ACC112 (cell line): ENCODE measurements around the gene ADRM1.

Source experiments
- H2AFZ ChIP-seq: fragments of 200-600 bp; sonication (generic); one replicate; pipeline ENCODE4 v1.6.0; 2017; ENCODE audit warnings: antibody characterized with exemption, low read length; ENCODE audit not compliant: unreplicated experiment
- H3K27ac ChIP-seq: fragments of 200-600 bp; sonication (generic); 2 replicates; pipeline ENCODE4 v1.5.1; 2014; ENCODE audit warnings: low read depth, mild to moderate bottlenecking, antibody characterized with exemption, low read length, moderate library complexity
- H3K27me3 ChIP-seq: fragments of 200-600 bp; sonication (generic); 2 replicates; pipeline ENCODE4 v1.6.1; 2014; ENCODE audit warnings: mild to moderate bottlenecking, antibody characterized with exemption, low read length, moderate library complexity, mixed read lengths; ENCODE audit not compliant: insufficient read depth
- H3K36me3 ChIP-seq: fragments of 200-600 bp; sonication (generic); 2 replicates; pipeline ENCODE4 v1.6.1; 2016; ENCODE audit warnings: mild to moderate bottlenecking, antibody characterized with exemption, low read length, moderate library complexity, mixed read lengths; ENCODE audit not compliant: insufficient read depth
- H3K4me1 ChIP-seq: fragments of 200-600 bp; sonication (generic); one replicate; pipeline ENCODE4 v1.6.1; 2016; ENCODE audit warnings: low read length, mixed read lengths; ENCODE audit not compliant: insufficient read depth, unreplicated experiment, control insufficient read depth
- H3K4me3 ChIP-seq: fragments of 200-600 bp; sonication (generic); 2 replicates; pipeline ENCODE4 v1.5.1; 2014; ENCODE audit warnings: mild to moderate bottlenecking, low read depth, low read length
- H3K79me2 ChIP-seq: fragments of 200-600 bp; sonication (generic); one replicate; pipeline ENCODE4 v1.6.0; 2016; ENCODE audit warnings: low read length; ENCODE audit not compliant: control insufficient read depth, unreplicated experiment, insufficient read depth

ADRM1 gene

DNA sequence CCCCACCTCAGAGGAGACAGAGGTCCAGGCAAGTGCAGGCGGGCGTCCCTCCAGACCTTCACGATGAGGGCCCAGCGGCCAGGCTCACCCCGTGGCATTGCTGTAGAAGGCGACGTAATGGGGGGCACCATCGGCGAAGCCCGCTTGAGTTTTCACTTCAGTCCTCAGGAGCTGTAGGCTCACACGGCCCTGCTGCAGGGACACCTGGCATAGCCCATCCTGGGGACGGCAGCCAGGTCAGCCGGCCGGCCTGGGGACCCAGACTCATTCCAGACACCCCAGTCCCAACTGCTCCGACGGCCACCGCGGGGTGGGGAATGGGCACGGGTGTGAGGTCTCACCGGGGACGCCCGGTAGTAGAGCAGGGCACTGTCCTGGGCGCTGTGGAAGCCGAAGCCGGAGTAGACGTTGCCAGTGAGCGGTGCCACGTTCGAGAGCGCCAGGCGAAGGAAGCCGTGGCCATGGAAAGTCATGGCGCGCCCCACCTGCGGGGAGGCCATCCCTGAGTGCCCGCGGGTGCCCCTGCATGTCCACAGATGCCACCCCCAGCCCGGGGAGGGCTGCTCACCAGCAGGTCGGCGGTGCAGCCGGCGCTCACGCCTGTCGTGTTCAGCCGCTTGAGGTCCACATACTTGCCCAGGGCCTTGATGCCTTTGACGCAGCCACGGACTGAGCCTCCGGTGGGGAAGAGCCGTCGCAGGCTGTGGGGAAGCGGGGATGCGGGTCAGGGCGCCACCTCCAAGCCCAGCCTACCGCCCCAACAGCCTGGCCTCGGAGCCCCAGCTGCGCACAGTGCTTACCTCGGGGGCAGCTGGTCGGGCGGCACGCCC, 9.2 kb downstream of the ADRM1 start:
- Histone ChIP-seq H3K36me3 (peaks cover 5% of the 10 kb centered on the region; the same call in 1 of the 2 replicates), H3K27me3 (no peaks in the 10 kb centered on the region), H3K27ac (no peak overlapping the region), H3K79me2 (peaks cover 3% of the 10 kb centered on the region), H2AFZ (no peak overlapping the region), H3K4me3 (no peak overlapping the region), H3K4me1 (no peaks in the 10 kb centered on the region)

DNA sequence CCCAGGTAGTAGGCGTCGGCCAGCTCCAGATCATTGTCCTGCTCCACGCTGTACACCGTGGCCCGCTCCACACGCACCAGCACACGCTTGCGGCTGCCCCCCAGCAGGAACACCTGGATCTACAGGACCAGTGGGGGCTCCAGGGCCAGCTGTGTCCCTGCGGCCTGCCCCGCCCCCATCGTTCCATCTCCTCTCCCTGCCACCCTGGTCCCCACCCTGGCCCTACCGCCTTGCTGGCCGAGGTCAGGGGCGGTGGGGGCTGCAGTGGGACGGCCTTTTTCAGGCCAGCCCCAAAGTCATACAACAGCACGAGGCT, 9.8 kb downstream of the ADRM1 start:
- Histone ChIP-seq H3K4me1 (no peaks in the 10 kb centered on the region), H3K27ac (no peak overlapping the region), H3K27me3 (no peaks in the 10 kb centered on the region), H3K79me2 (no peaks in the 10 kb centered on the region), H3K4me3 (no peak overlapping the region), H3K36me3 (peaks cover 5% of the 10 kb centered on the region; the same call in 1 of the 2 replicates), H2AFZ (no peak overlapping the region)

- Histone ChIP-seq H3K4me1 (no peaks in the 10 kb centered on the region), H3K4me3 (no peak overlapping the region), H3K27ac (no peak overlapping the region), H3K79me2 (no peaks in the 10 kb centered on the region), H3K36me3 (peaks cover 3% of the 10 kb centered on the region; the same call in 1 of the 2 replicates), H2AFZ (no peak overlapping the region), H3K27me3 (no peaks in the 10 kb centered on the region)
Measured at GRCh38 chr20:62313021-62313420, 10.2 kb downstream of the ADRM1 start.

DNA sequence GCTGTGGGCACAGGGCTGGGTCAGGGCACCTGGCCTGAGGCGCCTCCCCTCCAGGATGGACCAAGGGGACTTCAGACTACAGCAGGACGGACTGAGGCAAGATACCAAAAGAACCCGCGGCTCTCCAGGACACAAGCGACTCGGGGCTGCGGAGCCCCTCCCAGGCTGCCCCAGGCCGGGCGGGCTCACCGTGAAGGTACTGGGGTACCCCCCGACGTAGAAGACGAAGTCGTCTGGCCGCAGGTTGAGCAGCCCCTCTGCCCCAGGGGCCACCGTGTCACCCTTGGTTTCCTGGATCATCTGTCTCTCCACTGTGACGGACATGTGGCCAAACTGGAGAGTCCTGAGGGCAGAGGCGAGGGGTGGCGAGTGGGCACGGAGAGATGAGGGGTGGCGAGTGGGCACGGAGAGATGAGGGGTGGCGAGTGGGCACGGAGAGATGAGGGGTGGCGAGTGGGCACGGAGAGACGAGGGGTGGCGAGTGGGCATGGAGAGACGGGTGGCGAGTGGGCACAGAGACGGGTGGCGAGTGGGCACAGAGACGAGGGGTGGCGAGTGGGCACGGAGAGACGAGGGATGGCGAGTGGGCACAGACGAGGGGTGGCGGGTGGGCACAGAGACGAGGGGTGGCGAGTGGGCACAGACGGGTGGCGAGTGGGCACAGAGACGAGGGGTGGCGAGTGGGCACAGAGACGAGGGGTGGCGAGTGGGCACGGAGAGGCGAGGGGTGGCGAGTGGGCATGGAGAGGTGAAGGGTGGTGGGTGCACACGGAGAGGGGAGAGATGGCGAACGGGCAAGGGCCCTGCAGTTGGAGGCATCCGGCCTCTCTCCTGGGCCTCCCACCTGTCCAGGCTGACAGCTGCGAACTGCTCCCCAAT, 10.9 kb downstream of the ADRM1 start:
- H3K79me2 ChIP-seq: no peaks in the 10 kb centered on the region
- H3K27ac ChIP-seq: no peak overlapping the region
- H3K36me3 ChIP-seq: no peaks in the 10 kb centered on the region; the same call in 1 of the 2 replicates
- no peak overlapping the region for H2AFZ ChIP-seq
- no peaks in the 10 kb centered on the region for H3K4me1 ChIP-seq
- no peak overlapping the region for H3K4me3 ChIP-seq
- no peaks in the 10 kb centered on the region for H3K27me3 ChIP-seq

DNA sequence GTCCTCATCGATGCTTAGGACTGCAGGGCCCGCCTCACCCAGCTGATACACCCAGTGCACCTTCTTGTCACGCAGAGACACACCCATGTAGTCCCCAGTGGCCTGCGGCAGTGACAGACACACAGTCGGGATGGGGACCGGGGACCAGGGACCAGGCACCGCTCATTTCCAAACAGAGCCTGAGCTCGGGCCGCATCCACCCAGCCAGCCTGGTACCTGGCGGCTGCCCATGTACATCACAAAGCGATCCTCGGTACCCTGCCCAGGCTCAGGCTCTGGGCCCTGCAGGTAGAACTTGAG, 11.5 kb downstream of the ADRM1 start:
- Histone ChIP-seq H3K27me3 (no peaks in the 10 kb centered on the region), H3K36me3 (no peaks in the 10 kb centered on the region; the same call in 1 of the 2 replicates), H3K4me1 (no peaks in the 10 kb centered on the region)

DNA sequence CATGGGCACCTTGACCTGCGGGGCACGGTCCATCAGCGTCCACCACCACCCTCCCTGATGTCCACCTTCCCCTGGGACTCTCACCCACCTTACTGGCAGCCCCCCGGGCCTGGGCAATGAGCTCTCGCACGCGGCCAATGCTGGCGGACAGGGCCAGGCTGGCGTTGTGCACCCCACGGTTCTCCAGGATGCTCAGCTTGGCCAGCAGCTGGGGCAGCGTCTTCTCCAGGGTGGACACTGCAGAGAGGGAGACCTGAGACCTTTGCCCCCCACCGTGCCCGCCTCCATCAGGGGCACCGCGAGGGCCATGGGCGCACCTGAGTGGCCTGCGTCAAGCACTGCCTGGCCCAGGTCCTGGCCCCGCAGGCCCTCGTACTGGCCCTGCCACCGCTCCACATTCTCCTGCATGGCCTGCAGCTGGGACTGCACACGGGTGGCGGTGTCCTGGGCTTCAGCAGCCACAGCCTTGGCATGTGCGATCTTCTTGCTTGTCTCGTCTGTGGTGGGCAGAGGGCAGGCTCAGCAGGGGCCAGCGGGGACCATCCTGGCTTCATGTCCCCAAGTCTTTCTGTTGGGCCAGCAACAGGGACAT, 12.0 kb downstream of the ADRM1 start:
- Histone ChIP-seq H3K27ac (no peak overlapping the region), H3K4me3 (no peak overlapping the region), H3K4me1 (no peaks in the 10 kb centered on the region), H3K36me3 (no peaks in the 10 kb centered on the region; the same call in 1 of the 2 replicates), H2AFZ (no peak overlapping the region), H3K79me2 (no peaks in the 10 kb centered on the region), H3K27me3 (no peaks in the 10 kb centered on the region)

More for the DNA sequence above, 11.5 kb downstream of the ADRM1 start:
- H3K27ac ChIP-seq: no peak overlapping the region
- H3K79me2 ChIP-seq: no peaks in the 10 kb centered on the region
- no peak overlapping the region for H3K4me3 ChIP-seq
- H2AFZ ChIP-seq: no peak overlapping the region

- Histone ChIP-seq H3K4me3 (no peak overlapping the region), H3K36me3 (no peaks in the 10 kb centered on the region; the same call in 1 of the 2 replicates), H3K27me3 (no peaks in the 10 kb centered on the region), H3K4me1 (no peaks in the 10 kb centered on the region), H2AFZ (no peak overlapping the region), H3K27ac (no peak overlapping the region), H3K79me2 (no peaks in the 10 kb centered on the region)
Measured at GRCh38 chr20:62315773-62316172, 13.0 kb downstream of the ADRM1 start.

DNA sequence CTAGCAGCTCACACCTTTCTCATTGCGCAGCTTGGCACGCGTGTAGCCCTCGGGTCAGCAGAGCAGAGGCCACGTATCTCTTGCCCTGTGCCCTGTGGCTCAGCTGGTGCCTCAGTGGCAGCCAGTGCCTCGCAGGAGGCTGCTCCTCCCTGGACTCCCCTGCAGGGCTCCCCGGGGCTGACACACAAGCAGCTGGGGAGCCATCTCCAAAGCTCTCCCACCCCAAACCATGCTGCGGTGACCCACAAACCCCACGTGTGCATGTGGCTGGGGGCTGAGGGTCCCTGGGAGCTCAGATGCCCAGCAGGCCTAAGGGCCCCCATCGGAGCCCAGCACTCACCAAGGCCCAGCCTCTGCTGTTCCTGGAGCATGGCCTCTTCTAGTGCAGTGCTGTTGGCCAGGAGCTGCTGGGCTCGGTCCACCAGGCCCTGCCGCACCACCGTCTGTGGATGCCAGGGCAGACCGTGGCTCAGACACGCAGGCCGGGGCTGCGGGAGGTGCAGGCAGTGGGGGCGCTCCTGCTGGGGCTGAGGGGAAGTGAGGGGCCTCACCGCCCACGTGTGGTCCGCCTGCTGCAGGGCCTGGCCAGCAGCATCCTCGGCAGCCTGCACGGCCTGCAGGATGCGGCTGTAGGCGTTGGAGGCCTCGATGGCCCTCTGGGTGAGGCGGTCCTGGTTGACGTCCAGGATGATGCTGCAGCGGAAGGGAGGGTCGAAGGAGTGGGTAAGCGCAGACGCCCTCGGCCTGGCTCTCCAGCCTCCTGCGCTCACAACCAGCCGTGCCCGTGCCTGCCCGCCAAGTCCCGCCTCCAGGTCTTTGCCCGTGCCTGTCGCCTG, 13.8 kb downstream of the ADRM1 start:
- no peak overlapping the region for H2AFZ ChIP-seq
- H3K27ac ChIP-seq: no peak overlapping the region
- H3K27me3 ChIP-seq: no peaks in the 10 kb centered on the region
- no peaks in the 10 kb centered on the region for H3K79me2 ChIP-seq
- no peaks in the 10 kb centered on the region for H3K4me1 ChIP-seq
- no peaks in the 10 kb centered on the region; the same call in 1 of the 2 replicates for H3K36me3 ChIP-seq
- H3K4me3 ChIP-seq: no peak overlapping the region

DNA sequence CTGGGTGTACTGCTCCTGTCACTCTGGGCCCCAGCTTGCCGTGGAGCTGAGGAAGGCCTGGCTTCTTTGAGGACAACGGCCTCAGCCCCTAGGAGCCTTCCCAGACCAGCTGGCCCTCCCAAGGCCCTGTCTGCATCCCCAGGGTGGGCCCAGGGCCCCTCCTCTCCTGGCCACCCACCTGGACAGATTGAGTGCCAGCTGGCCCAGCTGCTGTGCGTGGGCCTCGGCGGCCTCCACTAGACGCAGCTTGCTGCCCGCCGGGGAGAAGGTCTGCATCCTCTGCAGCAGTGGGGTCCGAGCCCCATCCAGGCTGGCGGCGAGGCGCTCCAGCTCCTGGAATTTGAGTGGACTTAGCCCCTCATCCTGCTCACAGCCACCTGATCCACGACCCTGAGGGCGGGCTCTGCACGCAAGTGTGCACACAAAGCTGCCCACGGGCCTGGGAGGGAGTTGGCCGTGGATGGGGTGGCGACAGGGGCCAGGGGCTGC, 14.4 kb downstream of the ADRM1 start:
- H2AFZ ChIP-seq: no peak overlapping the region
- peaks cover 5% of the 10 kb centered on the region; the same call in 1 of the 2 replicates for H3K36me3 ChIP-seq
- H3K79me2 ChIP-seq: no peaks in the 10 kb centered on the region
- H3K27ac ChIP-seq: no peak overlapping the region
- no peaks in the 10 kb centered on the region for H3K4me1 ChIP-seq
- no peak overlapping the region for H3K4me3 ChIP-seq
- H3K27me3 ChIP-seq: no peaks in the 10 kb centered on the region
